Left ventricle myocardium inferior (tissue), 1 donor: Measurements from ENCODE around the gene GREB1. TPM values are rescaled to one million over a fixed set of nuclear protein-coding genes. Genes with fewer than 3 reads are reported as not detected.

ENCODE experiments used
- DNase-seq: peaks from one replicate; pipeline ENCODE4 v3.0.0-alpha.2; 2020
- H3K27ac ChIP-seq: fragments of 200-600 bp; replicated peaks from 2 replicates; pipeline ENCODE4 v1.8.0; 2021
- H3K27me3 ChIP-seq: fragments of 200-600 bp; 2 replicates; pipeline ENCODE4 v1.8.0; 2021; ENCODE audit warnings: low read depth
- H3K36me3 ChIP-seq: fragments of 200-600 bp; 2 replicates; pipeline ENCODE4 v1.8.0; 2021
- H3K4me1 ChIP-seq: fragments of 200-600 bp; 2 replicates; pipeline ENCODE4 v1.8.0; 2021
- H3K4me3 ChIP-seq: fragments of 200-600 bp; 2 replicates; pipeline ENCODE4 v1.8.0; 2021; ENCODE audit warnings: mild to moderate bottlenecking, moderate library complexity
- H3K9me3 ChIP-seq: fragments of 200-600 bp; replicated peaks from 2 replicates; pipeline ENCODE4 v1.8.0; 2021
- intact Hi-C: fragments of 100-400 bp; cut with micrococcal nuclease; formaldehyde crosslinking; loops from one replicate; pipeline ENCODE4 v1.11.0; 2022
- total RNA-seq: library from RNA; stranded (reverse); fragmentation: NEBNext Ultra II Directional; extraction: Animal tissue kit (Norgen Biotek cat#: 25700); gene quantifications from one replicate; pipeline ENCODE4 v1.2.1, GENCODE V29; 2021
- TF ChIP-seq, protein P1 (sequence below): fragments of 200-600 bp; IDR thresholded peaks from 2 replicates; pipeline ENCODE4 v1.8.0; 2021; ENCODE audit warnings: antibody characterized with exemption, mild to moderate bottlenecking, borderline replicate concordance
- donor health status: DM: no; HTN: yes; CAD: no; lungs with severe emphysema.

The GREB1 gene
- total RNA-seq, 1 donor from 2014 or later: 7.8 TPM

- TF ChIP-seq, protein P1, sequence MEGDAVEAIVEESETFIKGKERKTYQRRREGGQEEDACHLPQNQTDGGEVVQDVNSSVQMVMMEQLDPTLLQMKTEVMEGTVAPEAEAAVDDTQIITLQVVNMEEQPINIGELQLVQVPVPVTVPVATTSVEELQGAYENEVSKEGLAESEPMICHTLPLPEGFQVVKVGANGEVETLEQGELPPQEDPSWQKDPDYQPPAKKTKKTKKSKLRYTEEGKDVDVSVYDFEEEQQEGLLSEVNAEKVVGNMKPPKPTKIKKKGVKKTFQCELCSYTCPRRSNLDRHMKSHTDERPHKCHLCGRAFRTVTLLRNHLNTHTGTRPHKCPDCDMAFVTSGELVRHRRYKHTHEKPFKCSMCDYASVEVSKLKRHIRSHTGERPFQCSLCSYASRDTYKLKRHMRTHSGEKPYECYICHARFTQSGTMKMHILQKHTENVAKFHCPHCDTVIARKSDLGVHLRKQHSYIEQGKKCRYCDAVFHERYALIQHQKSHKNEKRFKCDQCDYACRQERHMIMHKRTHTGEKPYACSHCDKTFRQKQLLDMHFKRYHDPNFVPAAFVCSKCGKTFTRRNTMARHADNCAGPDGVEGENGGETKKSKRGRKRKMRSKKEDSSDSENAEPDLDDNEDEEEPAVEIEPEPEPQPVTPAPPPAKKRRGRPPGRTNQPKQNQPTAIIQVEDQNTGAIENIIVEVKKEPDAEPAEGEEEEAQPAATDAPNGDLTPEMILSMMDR: no peak
- H3K4me1 ChIP-seq: peaks cover 11% of the 10 kb centered on the region
- no peak overlapping the region for H3K4me3 ChIP-seq
- H3K9me3 ChIP-seq: no peaks in the 10 kb centered on the region
- no peaks in the 10 kb centered on the region for H3K27me3 ChIP-seq
- no peaks in the 10 kb centered on the region for H3K36me3 ChIP-seq
- no peak for DNase-seq
- H3K27ac ChIP-seq: no peak overlapping the region
- intact Hi-C loops: no loop called here
Measured at GRCh38 chr2:11551569-11552259, 17.9 kb downstream of the GREB1 start.

GRCh38 chr2:11552260-11552638 lies 18.4 kb downstream of the GREB1 start:
- Histone ChIP-seq H3K36me3 (no peaks in the 10 kb centered on the region), H3K4me3 (no peak overlapping the region), H3K27me3 (no peaks in the 10 kb centered on the region), H3K9me3 (no peaks in the 10 kb centered on the region), H3K4me1 (peaks cover 16% of the 10 kb centered on the region), H3K27ac (no peak overlapping the region)
- no peak for DNase-seq
- intact Hi-C loops: no loop called here
- TF ChIP-seq, protein P1: no peak

DNA sequence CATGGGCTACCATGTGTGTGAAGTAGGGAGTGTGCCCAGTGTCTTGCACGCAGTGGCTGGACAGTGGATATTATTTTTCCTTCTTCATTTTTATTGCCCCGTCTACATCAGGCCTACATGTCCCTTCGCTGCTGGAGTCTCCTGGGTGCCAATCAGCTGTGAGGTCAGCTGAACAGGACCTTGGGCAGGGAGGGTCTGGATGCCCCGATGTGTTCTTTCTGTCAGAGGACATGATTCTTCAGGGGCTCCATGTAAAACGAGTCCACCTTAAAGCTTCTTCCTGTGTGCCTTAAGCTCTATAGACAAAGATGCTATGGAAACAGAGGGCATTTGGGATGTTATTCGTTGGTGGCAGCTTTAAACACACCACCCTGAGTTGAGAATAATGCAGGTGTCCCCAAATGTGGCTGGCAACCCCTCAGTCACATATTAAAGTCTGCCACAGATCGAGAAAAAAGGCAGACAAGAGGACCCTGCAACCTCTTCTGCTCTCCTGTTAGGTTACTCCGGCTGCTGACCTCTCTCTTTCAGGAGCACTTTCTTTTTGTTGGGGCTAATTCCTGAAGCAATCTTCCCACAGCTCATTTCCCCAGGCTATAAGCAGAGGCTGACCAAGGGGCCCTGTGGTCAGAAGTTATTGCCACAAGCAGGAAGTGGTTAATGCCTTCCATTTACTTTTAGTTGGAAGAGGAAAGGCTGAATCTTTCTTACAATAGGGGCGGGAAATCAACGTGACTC lies 20.0 kb downstream of the GREB1 start:
- Histone ChIP-seq H3K4me1 (peaks cover 30% of the 10 kb centered on the region), H3K36me3 (no peaks in the 10 kb centered on the region), H3K4me3 (no peak overlapping the region), H3K27ac (no peak overlapping the region), H3K27me3 (no peaks in the 10 kb centered on the region), H3K9me3 (no peaks in the 10 kb centered on the region)
- intact Hi-C loops: no loop called here
- no peak for DNase-seq
- TF ChIP-seq, protein P1: no peak

GRCh38 chr2:11554399-11554716 lies 20.5 kb downstream of the GREB1 start:
- H3K4me3 ChIP-seq: no peak overlapping the region
- H3K27ac ChIP-seq: no peak overlapping the region
- H3K27me3 ChIP-seq: no peaks in the 10 kb centered on the region
- H3K4me1 ChIP-seq: peaks cover 35% of the 10 kb centered on the region
- TF ChIP-seq, protein P1: no peak
- intact Hi-C loops: no loop called here
- DNase-seq: no peak
- H3K36me3 ChIP-seq: no peaks in the 10 kb centered on the region
- H3K9me3 ChIP-seq: no peaks in the 10 kb centered on the region

DNA sequence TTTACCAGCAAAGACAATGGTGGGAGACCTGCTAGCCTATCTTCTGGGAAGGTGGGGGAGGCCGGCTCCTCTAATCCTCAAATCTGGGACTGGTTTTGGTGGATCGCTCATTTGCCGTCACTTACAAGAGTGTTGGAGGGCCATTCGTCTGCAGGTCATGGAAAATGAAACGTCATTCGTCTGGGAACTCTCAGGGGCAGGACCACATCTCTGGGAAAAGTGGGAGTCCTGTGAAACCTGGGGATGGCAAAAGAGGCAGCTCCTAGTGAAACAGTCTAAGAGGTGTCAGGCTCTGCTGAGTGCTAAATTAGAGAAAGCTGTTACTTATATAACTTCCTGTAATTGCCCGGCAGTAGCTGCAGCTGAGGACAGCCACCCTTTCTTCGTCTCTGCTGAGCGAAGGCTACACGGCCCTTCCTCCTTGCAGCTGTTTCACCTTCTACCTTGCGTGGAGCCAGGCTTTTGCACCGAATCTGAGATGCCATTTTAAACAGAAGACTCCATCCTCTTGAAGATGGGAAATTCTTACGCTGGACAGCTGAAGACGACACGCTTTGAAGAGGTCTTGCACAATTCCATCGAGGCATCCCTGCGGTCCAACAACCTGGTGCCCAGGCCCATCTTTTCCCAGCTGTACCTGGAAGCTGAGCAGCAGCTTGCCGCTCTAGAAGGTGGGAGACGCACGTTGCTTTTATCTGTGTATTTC lies 22.4 kb downstream of the GREB1 start:
- DNase-seq: no peak
- Histone ChIP-seq H3K27ac (no peak overlapping the region), H3K4me1 (peaks cover 38% of the 10 kb centered on the region), H3K9me3 (no peaks in the 10 kb centered on the region), H3K4me3 (no peak overlapping the region), H3K36me3 (no peaks in the 10 kb centered on the region), H3K27me3 (no peaks in the 10 kb centered on the region)
- intact Hi-C loops: no loop called here
- TF ChIP-seq, protein P1: no peak
